H9 (cell line): ENCODE data around the gene TGM4. TPM values are rescaled to one million over a fixed set of nuclear protein-coding genes. Genes with fewer than 3 reads are reported as not detected.

Source experiments
- DNase-seq: peaks from one replicate; pipeline ENCODE4 v3.0.0-alpha.2; 2017
- H2AFZ ChIP-seq: one replicate; pipeline ENCODE4 v1.6.1; 2013; ENCODE audit warnings: mild to moderate bottlenecking, low read length, control low read depth, moderate library complexity
- H2AK5ac ChIP-seq: 2 replicates; pipeline ENCODE4 v1.6.1; 2013; ENCODE audit warnings: low read length, control low read depth, mixed read lengths; ENCODE audit not compliant: insufficient read length
- H2BK120ac ChIP-seq: one replicate; pipeline ENCODE4 v1.6.1; 2013; ENCODE audit warnings: low read depth, mild to moderate bottlenecking, low read length, control low read depth, inconsistent platforms; ENCODE audit not compliant: poor library complexity, severe bottlenecking
- H2BK12ac ChIP-seq: 2 replicates; pipeline ENCODE4 v1.6.1; 2013; ENCODE audit warnings: low read length, control low read depth, mixed read lengths, low read depth; ENCODE audit not compliant: insufficient read length
- H2BK15ac ChIP-seq: 2 replicates; pipeline ENCODE4 v1.6.1; 2013; ENCODE audit warnings: low read depth, low read length, control low read depth
- H2BK20ac ChIP-seq: one replicate; pipeline ENCODE4 v1.6.1; 2013; ENCODE audit warnings: low read depth, mild to moderate bottlenecking, low read length, control low read depth, inconsistent platforms; ENCODE audit not compliant: poor library complexity, severe bottlenecking
- H2BK5ac ChIP-seq: 2 replicates; pipeline ENCODE4 v1.6.1; 2013; ENCODE audit warnings: low read length, control low read depth, mixed read lengths; ENCODE audit not compliant: insufficient read length
- H3K14ac ChIP-seq: 2 replicates; pipeline ENCODE4 v1.6.1; 2013; ENCODE audit warnings: low read length, control low read depth; ENCODE audit not compliant: insufficient read depth
- H3K18ac ChIP-seq: 2 replicates; pipeline ENCODE4 v1.6.1; 2013; ENCODE audit warnings: low read depth, mild to moderate bottlenecking, mixed read lengths, low read length, control low read depth; ENCODE audit not compliant: insufficient read length
- H3K23ac ChIP-seq: 2 replicates; pipeline ENCODE4 v1.6.1; 2013; ENCODE audit warnings: low read length, control low read depth, mixed read lengths, low read depth; ENCODE audit not compliant: insufficient read length
- H3K23me2 ChIP-seq: 2 replicates; pipeline ENCODE4 v1.6.1; 2013; ENCODE audit warnings: low read depth, mild to moderate bottlenecking, mixed read lengths, low read length, control low read depth; ENCODE audit not compliant: insufficient read length, poor library complexity, severe bottlenecking
- H3K27ac ChIP-seq: 2 replicates; pipeline ENCODE4 v1.5.1; 2013; ENCODE audit warnings: low read length, control low read depth, mixed read lengths, low read depth; ENCODE audit not compliant: insufficient read length
- H3K27me3 ChIP-seq: 2 replicates; pipeline ENCODE4 v1.6.1; 2013; ENCODE audit warnings: low read length, control low read depth, inconsistent platforms; ENCODE audit not compliant: insufficient read depth
- H3K4ac ChIP-seq: 2 replicates; pipeline ENCODE4 v1.6.1; 2013; ENCODE audit warnings: low read depth, mild to moderate bottlenecking, control low read depth, inconsistent platforms, low read length, moderate library complexity
- H3K4me1 ChIP-seq: 2 replicates; pipeline ENCODE4 v1.6.1; 2013; ENCODE audit warnings: low read length, control low read depth, inconsistent platforms; ENCODE audit not compliant: insufficient read depth
- H3K4me2 ChIP-seq: 2 replicates; pipeline ENCODE4 v1.6.1; 2013; ENCODE audit warnings: low read length, control low read depth, mixed read lengths; ENCODE audit not compliant: insufficient read length, insufficient read depth
- H3K56ac ChIP-seq: 2 replicates; pipeline ENCODE4 v1.6.1; 2013; ENCODE audit warnings: low read depth, mild to moderate bottlenecking, mixed read lengths, low read length, control low read depth; ENCODE audit not compliant: insufficient read length
- H3K79me1 ChIP-seq: 2 replicates; pipeline ENCODE4 v1.6.1; 2013; ENCODE audit warnings: low read depth, mild to moderate bottlenecking, moderate library complexity, low read length, control low read depth, inconsistent platforms; ENCODE audit not compliant: insufficient read depth, poor library complexity, severe bottlenecking
- H3K79me2 ChIP-seq: 2 replicates; pipeline ENCODE4 v1.6.1; 2013; ENCODE audit warnings: low read length, control low read depth, inconsistent platforms; ENCODE audit not compliant: insufficient read depth
- H3K9ac ChIP-seq: 2 replicates; pipeline ENCODE4 v1.6.1; 2013; ENCODE audit warnings: low read length, control low read depth, mixed read lengths; ENCODE audit not compliant: insufficient read length; ENCODE audit errors: extremely low read depth
- H3K9me3 ChIP-seq: one replicate; pipeline ENCODE4 v1.6.1; 2013; ENCODE audit warnings: low read depth, low read length, inconsistent platforms; ENCODE audit not compliant: control insufficient read depth
- H3T11ph ChIP-seq: one replicate; pipeline ENCODE4 v1.6.1; 2013; ENCODE audit warnings: mild to moderate bottlenecking, low read length, control low read depth, inconsistent platforms
- H4K20me1 ChIP-seq: one replicate; pipeline ENCODE4 v1.6.1; 2013; ENCODE audit not compliant: control insufficient read depth, insufficient read length, insufficient read depth
- H4K5ac ChIP-seq: 2 replicates; pipeline ENCODE4 v1.6.1; 2013; ENCODE audit warnings: low read depth, mild to moderate bottlenecking, mixed read lengths, low read length, control low read depth; ENCODE audit not compliant: insufficient read length
- H4K8ac ChIP-seq: replicated peaks from 2 replicates; pipeline ENCODE4 v1.6.1; 2013; ENCODE audit warnings: low read length, control low read depth, mixed read lengths, low read depth; ENCODE audit not compliant: insufficient read length
- H4K91ac ChIP-seq: 2 replicates; pipeline ENCODE4 v1.6.1; 2013; ENCODE audit warnings: low read depth, mild to moderate bottlenecking, moderate library complexity, mixed read lengths, low read length, control low read depth; ENCODE audit not compliant: insufficient read length
- H3K27ac Mint-ChIP-seq, 3 experiments: 2 replicates in 2 of 3; 3 replicates in 1 of 3; pipeline ENCODE4 v1.8.0; 2020 to 2021; ENCODE audit warnings: mixed read lengths in 3 of 3, mild to moderate bottlenecking in 1 of 3, moderate library complexity in 1 of 3
- H3K27me3 Mint-ChIP-seq: 2 replicates; pipeline ENCODE4 v1.8.0; 2021; ENCODE audit warnings: low read depth, mild to moderate bottlenecking, moderate library complexity, mixed read lengths
- H3K36me3 Mint-ChIP-seq, 3 experiments: 2 replicates in 2 of 3; 3 replicates in 1 of 3; pipeline ENCODE4 v1.8.0; 2020 to 2021; ENCODE audit warnings: low read depth in 3 of 3, mixed read lengths in 3 of 3; ENCODE audit not compliant: insufficient read depth in 1 of 3
- H3K4me1 Mint-ChIP-seq, 2 experiments: 2 replicates each; pipeline ENCODE4 v1.8.0; 2020; ENCODE audit warnings: mixed read lengths in 2 of 2
- H3K4me3 Mint-ChIP-seq, 2 experiments: 2 replicates in 1 of 2; 3 replicates in 1 of 2; pipeline ENCODE4 v1.8.0; 2020 to 2021; ENCODE audit warnings: mild to moderate bottlenecking in 2 of 2, mixed read lengths in 2 of 2, moderate library complexity in 1 of 2
- H3K9me3 Mint-ChIP-seq, 2 experiments: 2 replicates in 1 of 2; 3 replicates in 1 of 2; pipeline ENCODE4 v1.8.0; 2020; ENCODE audit warnings: mild to moderate bottlenecking in 2 of 2, mixed read lengths in 2 of 2, moderate library complexity in 1 of 2
- CTCF ChIP-seq: fragments of 200-600 bp; sonication (generic); conservative IDR thresholded peaks from 3 replicates; pipeline ENCODE4 v1.8.0; 2021; ENCODE audit warnings: antibody characterized with exemption, mild to moderate bottlenecking
- WGBS: extraction: QIAGEN DNeasy Blood & Tissue Kit; methylation state at CpG from one replicate; pipeline ENCODE4 v1.1.7; 2013; ENCODE audit warnings: missing lambda C conversion rate, low lambda C conversion rate, mixed read lengths; ENCODE audit not compliant: insufficient read length; ENCODE audit errors: extremely low coverage; 5-methylcytosine and 5-hydroxymethylcytosine counted together
- total RNA-seq: library from RNA; stranded (reverse); gene quantifications from 2 replicates; pipeline ENCODE4 v1.2.1, GENCODE V29; 2021

TGM4 gene
- total RNA-seq, 1 experiment from 2014 or later = not detected

GRCh38 chr3:44896440-44896839 lies 22.0 kb downstream of the TGM4 start:
- Histone ChIP-seq H4K91ac (no peak overlapping the region), H2AK5ac (no peak overlapping the region), H2BK15ac (no peak overlapping the region), H3K9me3 (no peaks in the 10 kb centered on the region), H3K4ac (no peak overlapping the region), H2AFZ (no peak overlapping the region), H2BK120ac (no peak overlapping the region), H3K27me3 (no peaks in the 10 kb centered on the region), H4K8ac (no peak overlapping the region), H3K23me2 (no peaks in the 10 kb centered on the region), H2BK12ac (no peak overlapping the region), H3K4me1 (no peaks in the 10 kb centered on the region), H3K27ac (no peak overlapping the region), H4K5ac (no peak overlapping the region), H3K56ac (no peak overlapping the region), H3K9ac (no peak overlapping the region), H4K20me1 (no peaks in the 10 kb centered on the region), H2BK20ac (no peak overlapping the region), H3K18ac (no peak overlapping the region), H3K79me1 (no peaks in the 10 kb centered on the region), H3K79me2 (no peaks in the 10 kb centered on the region), H2BK5ac (no peak overlapping the region), H3K14ac (no peak overlapping the region), H3T11ph (no peak overlapping the region), H3K4me2 (no peak overlapping the region), H3K23ac (no peak overlapping the region)
- Mint-ChIP-seq H3K36me3 (no peaks in the 10 kb centered on the region), H3K9me3 (no peaks in the 10 kb centered on the region), H3K4me1 (peaks cover 20 to 28% of the 10 kb centered on the region in 2 experiments), H3K27me3 (no peaks in the 10 kb centered on the region; the same call in 1 of the 2 replicates), H3K27ac (no peak overlapping the region; a peak in 1 of 7 replicates), H3K4me3 (no peak overlapping the region)
- no peak for TF ChIP-seq CTCF
- DNase-seq = no peak
- WGBS = no CpG with 5 or more reads among the region's 2 CpGs
